Stomach (tissue), 4 donors: ENCODE data around the gene DPH7.
A peak's percentile ranks its signal among the peaks of the same experiment; 100 is the strongest.

Experiments
- POLR2AphosphoS5 ChIP-seq, 3 donors: sonication (generic); formaldehyde crosslinking; IDR thresholded peaks; one replicate each; pipeline ENCODE4 v1.6.1; 2016; ENCODE audit warnings: antibody characterized with exemption in 3 of 3
- TF ChIP-seq, protein P1 (sequence below), 7 experiments: fragments of 450-650 bp in 4 of 7; fragments of 200-600 bp in 3 of 7; sonication (generic) in 3 of 7; IDR thresholded peaks; one replicate each; pipeline ENCODE4 v1.5.1; 2016 to 2019; ENCODE audit warnings: antibody characterized with exemption in 7 of 7, control low read depth in 2 of 7, mild to moderate bottlenecking in 1 of 7

DNA sequence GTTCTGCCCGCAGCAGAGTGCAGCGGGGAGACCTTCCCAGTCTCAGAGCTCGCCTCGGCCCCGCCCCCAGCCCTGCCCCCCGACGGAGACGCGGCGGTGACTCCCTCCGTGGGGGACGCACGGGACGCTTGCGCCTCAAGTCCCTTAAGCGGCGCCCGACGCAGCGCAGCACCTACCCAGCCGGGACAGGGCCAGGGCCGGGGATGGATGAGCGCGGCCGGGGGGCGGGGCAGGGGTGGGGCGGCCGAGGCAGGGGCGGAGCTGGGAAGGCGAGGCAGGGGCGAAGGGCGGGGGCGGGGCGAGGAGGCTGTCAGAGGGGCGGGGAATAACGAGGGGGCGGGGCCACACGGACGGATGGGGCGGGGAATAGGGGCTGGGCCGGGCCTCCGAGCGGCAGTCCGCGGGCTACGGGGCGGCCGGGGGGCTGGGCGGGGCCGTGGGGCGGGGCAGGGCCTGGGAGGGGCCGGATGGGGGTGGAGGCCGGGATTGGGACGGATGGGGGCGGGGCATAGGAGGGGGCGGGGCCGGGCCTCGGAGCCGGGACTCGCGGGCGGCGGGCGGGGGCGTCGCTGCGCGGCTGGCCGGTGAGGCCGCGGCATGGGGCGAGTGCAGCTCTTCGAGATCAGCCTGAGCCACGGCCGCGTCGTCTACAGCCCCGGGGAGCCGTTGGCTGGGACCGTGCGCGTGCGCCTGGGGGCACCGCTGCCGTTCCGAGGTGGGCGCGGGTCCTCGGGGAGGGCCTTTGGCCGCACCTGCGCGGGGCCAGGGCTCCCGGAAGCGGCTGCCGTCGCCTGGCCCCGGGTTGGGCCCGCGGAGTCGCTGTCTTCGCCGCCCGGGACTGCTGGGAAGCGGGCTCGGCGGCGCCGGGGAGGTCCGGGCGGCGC is 26.6 kb upstream of the DPH7 start, which contains the start of gene ARRDC1:
- TF ChIP-seq, protein P1, sequence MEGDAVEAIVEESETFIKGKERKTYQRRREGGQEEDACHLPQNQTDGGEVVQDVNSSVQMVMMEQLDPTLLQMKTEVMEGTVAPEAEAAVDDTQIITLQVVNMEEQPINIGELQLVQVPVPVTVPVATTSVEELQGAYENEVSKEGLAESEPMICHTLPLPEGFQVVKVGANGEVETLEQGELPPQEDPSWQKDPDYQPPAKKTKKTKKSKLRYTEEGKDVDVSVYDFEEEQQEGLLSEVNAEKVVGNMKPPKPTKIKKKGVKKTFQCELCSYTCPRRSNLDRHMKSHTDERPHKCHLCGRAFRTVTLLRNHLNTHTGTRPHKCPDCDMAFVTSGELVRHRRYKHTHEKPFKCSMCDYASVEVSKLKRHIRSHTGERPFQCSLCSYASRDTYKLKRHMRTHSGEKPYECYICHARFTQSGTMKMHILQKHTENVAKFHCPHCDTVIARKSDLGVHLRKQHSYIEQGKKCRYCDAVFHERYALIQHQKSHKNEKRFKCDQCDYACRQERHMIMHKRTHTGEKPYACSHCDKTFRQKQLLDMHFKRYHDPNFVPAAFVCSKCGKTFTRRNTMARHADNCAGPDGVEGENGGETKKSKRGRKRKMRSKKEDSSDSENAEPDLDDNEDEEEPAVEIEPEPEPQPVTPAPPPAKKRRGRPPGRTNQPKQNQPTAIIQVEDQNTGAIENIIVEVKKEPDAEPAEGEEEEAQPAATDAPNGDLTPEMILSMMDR (IDR thresholded peaks at IDR 0.05): peak in 1 of 7 experiments; percentile 8
- peak in 2 of 3 donors; percentile 80 to 88 for TF ChIP-seq POLR2AphosphoS5 (IDR thresholded peaks at IDR 0.05)
